ENCODE measurements around the gene TRIM67. TPM values are rescaled to one million over a fixed set of nuclear protein-coding genes. Genes with fewer than 3 reads are reported as not detected.

TRIM67 gene
- total and polyA plus RNA-seq, 7 experiments from 2014 or later, result 0.02 TPM; not detected in 6

DNA sequence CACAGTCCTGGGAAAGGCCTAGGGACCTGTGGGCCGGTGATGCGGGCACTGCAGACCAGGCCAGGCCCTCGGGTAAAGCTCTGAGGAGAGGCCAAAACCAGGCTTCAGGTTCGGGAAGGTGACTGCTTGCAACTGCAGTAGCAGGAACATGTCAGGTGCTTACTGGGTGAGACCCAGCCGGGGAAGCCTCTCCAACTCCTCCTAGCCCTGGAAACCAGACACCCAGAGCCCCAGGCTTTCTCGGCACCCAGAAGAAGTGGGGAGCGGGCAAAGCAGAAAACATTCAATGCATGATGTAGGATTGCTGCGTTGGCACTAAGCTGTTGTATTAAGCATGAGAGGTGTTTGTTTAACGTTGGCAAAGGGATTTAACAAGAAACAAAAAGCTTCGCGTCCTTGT is 58.9 kb downstream of the TRIM67 start:
- no peak overlapping the region for H3K4me3 ChIP-seq (ENCODE audit: low read length)
- ATAC-seq (no peak), DNase-seq (no peak)
- H3K4me3 Mint-ChIP-seq, result no peak overlapping the region
- H3K27me3 Mint-ChIP-seq, result peaks cover 0 to 4% (median 0%) of the 10 kb centered on the region in 5 donors
- H3K27ac Mint-ChIP-seq, result no peak overlapping the region
- peaks cover 0 to 4% (median 0%) of the 10 kb centered on the region in 7 donors for H3K4me1 Mint-ChIP-seq
- no peaks in the 10 kb centered on the region for H3K27me3 ChIP-seq (ENCODE audit: control insufficient read depth in 2 of 2, insufficient read depth in 2 of 2, low read length in 2 of 2)
- H3K36me3 Mint-ChIP-seq, result peaks cover 0 to 19% (median 10%) of the 10 kb centered on the region in 5 donors
- peaks cover 6 to 26% (median 11%) of the 10 kb centered on the region in 3 experiments for H3K36me3 ChIP-seq (ENCODE audit: control insufficient read depth in 2 of 3, insufficient read depth in 3 of 3, low read length in 3 of 3)
- no peak overlapping the region for H3K27ac ChIP-seq (ENCODE audit: low read depth, low read length)
- ChIA-PET CTCF (no interaction called here), POLR2A (interaction anchor here (0.6 kb wide), 1 partner anchor 1954 kb away, joined by 3 read pairs; no protein-coding TSS in a partner anchor)
- H3K9me3 ChIP-seq (ENCODE audit: control insufficient read depth in 2 of 3, low read length in 3 of 3), result no peaks in the 10 kb centered on the region
- H3K9me3 Mint-ChIP-seq, result no peaks in the 10 kb centered on the region
- intact Hi-C loops (cut with micrococcal nuclease), result no loop called here
- no peaks in the 10 kb centered on the region for H3K4me1 ChIP-seq (ENCODE audit: control insufficient read depth in 2 of 2, insufficient read depth in 2 of 2, low read length in 2 of 2)

DNA sequence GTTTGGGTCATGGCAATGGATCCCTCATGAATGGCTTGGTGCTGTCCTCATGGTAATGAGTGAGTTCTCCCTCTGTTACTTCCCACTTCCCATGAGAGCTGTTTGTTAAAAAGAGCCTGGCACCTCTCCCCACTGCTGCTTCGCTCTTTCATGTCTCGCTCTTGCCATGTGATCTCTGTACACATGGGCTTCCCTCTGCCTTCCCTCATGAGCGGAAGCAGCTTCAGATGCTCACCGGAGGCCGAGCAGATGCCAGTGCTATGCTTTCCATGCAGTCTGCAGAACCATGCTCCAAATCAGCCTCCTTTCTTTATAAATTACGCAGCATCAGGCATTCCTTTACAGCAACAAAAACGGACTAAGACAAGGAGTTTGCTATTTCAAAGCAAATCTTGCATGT is 64.3 kb downstream of the TRIM67 start:
- Histone ChIP-seq H3K27me3 (ENCODE audit: control insufficient read depth in 2 of 2, insufficient read depth in 2 of 2, low read length in 2 of 2) (no peaks in the 10 kb centered on the region), H3K4me1 (ENCODE audit: control insufficient read depth in 2 of 2, insufficient read depth in 2 of 2, low read length in 2 of 2) (peaks cover 0 to 6% of the 10 kb centered on the region in 2 donors), H3K27ac (ENCODE audit: low read depth, low read length) (no peak overlapping the region), H3K9me3 (ENCODE audit: control insufficient read depth in 2 of 3, low read length in 3 of 3) (no peaks in the 10 kb centered on the region), H3K4me3 (ENCODE audit: low read length) (no peak overlapping the region), H3K36me3 (ENCODE audit: control insufficient read depth in 2 of 3, insufficient read depth in 3 of 3, low read length in 3 of 3) (peaks cover 6 to 59% (median 23%) of the 10 kb centered on the region in 3 experiments)
- POLR2A ChIA-PET, result no interaction called here
- Mint-ChIP-seq H3K4me1 (peaks cover 0 to 21% (median 16%) of the 10 kb centered on the region in 7 donors), H3K27me3 (no peaks in the 10 kb centered on the region), H3K27ac (peak overlapping the region in 1 of 9 donors; percentile 72), H3K36me3 (peaks cover 8 to 42% (median 31%) of the 10 kb centered on the region in 5 donors), H3K9me3 (no peaks in the 10 kb centered on the region), H3K4me3 (no peak overlapping the region)
- CTCF ChIA-PET, result no interaction called here
- ATAC-seq (no peak), DNase-seq (no peak)
- intact Hi-C loops (cut with micrococcal nuclease), result no loop called here

DNA sequence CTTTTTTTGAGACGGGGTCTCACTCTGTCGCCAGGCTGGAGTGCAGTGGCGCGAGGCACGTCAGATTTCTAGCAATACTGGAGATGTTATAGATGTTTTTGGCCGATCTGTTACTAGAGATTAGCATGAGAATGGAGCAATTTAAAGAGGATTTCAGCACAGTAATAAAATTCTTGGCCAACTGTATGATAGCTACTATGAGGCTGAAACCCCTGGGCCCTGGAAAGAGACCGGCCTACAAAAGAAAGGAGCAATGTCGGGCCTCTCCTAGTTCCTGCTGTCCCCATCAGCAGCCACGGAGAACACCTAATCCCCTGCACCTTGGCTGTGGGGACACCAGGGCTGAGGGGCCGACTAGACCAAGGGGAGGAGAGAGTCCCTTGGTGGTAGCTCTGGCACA is 69.7 kb downstream of the TRIM67 start:
- H3K4me1 ChIP-seq (ENCODE audit: control insufficient read depth in 2 of 2, insufficient read depth in 2 of 2, low read length in 2 of 2), result peaks cover 0 to 7% of the 10 kb centered on the region in 2 donors
- intact Hi-C loops (cut with micrococcal nuclease), result no loop called here
- ATAC-seq (no peak), DNase-seq (no peak)
- H3K36me3 ChIP-seq (ENCODE audit: control insufficient read depth in 2 of 3, insufficient read depth in 3 of 3, low read length in 3 of 3), result peaks cover 0 to 47% (median 5%) of the 10 kb centered on the region in 3 experiments
- H3K27ac Mint-ChIP-seq, result peak overlapping the region in 1 of 9 donors; percentile 24
- peaks cover 9 to 32% (median 25%) of the 10 kb centered on the region in 5 donors for H3K36me3 Mint-ChIP-seq
- no peak overlapping the region for H3K27ac ChIP-seq (ENCODE audit: low read depth, low read length)
- no peak overlapping the region for H3K4me3 ChIP-seq (ENCODE audit: low read length)
- H3K9me3 ChIP-seq (ENCODE audit: control insufficient read depth in 2 of 3, low read length in 3 of 3), result no peaks in the 10 kb centered on the region
- no peaks in the 10 kb centered on the region for H3K27me3 ChIP-seq (ENCODE audit: control insufficient read depth in 2 of 2, insufficient read depth in 2 of 2, low read length in 2 of 2)
- H3K27me3 Mint-ChIP-seq, result no peaks in the 10 kb centered on the region
- ChIA-PET POLR2A (interaction anchor here (1.1 kb wide), 1 partner anchor 11 kb away, joined by 3 read pairs; no protein-coding TSS in a partner anchor), CTCF (no interaction called here)
- H3K9me3 Mint-ChIP-seq, result no peaks in the 10 kb centered on the region
- no peak overlapping the region for H3K4me3 Mint-ChIP-seq
- peaks cover 26 to 56% (median 51%) of the 10 kb centered on the region in 7 donors for H3K4me1 Mint-ChIP-seq

DNA sequence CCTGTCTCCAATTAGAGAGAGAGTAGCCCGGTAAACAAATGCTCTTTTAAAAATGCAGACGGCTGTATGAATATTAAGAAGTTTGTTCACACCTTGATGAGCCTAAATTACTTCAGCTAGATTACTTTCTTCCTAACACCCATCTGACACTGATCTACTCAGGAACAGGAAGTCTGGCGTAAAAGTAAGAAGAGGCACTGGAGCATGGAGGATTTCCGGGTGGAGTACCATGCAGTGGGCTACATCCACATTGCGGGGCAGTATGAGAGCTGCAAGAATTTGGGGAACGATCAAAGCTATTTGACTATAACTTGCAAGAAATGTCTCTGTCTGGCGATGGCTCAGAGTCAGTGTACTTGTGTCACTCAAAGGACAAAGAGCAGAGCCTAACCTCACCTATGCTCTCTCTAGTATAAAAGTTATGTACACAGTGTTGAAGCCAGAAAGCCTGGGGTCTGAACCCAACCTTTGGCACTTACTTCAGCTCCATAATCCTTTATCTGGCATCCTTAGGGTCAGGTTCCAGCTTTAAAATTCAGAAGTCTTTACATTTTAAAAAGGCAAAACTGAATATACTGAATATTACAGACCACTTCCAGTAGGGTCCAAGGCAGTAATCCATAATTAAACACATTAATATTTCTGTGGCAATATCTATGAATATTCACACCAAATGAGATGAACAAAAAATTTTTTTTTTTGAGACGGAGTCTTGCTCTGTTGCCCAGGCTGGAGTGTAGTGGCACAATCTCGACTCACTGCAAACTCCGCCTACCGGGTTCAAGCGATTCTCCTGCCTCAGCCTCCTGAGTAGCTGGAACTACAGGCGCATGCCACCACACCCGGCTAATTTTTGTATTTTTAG is 71.2 kb downstream of the TRIM67 start:
- intact Hi-C loops (cut with micrococcal nuclease), result no loop called here
- Mint-ChIP-seq H3K36me3 (peaks cover 5 to 31% (median 26%) of the 10 kb centered on the region in 5 donors), H3K9me3 (no peaks in the 10 kb centered on the region), H3K4me3 (no peak overlapping the region), H3K27me3 (no peaks in the 10 kb centered on the region), H3K4me1 (peaks cover 36 to 68% (median 64%) of the 10 kb centered on the region in 7 donors), H3K27ac (peak overlapping the region in 2 of 9 donors; percentile 7 to 37)
- no peak overlapping the region for H3K4me3 ChIP-seq (ENCODE audit: low read length)
- ATAC-seq (no peak), DNase-seq (no peak)
- POLR2A ChIA-PET, result interaction anchor here (0.5 kb wide), 1 partner anchor 252 kb away, joined by 3 read pairs; no protein-coding TSS in a partner anchor
- H3K27me3 ChIP-seq (ENCODE audit: control insufficient read depth in 2 of 2, insufficient read depth in 2 of 2, low read length in 2 of 2), result no peaks in the 10 kb centered on the region
- no peak overlapping the region for H3K27ac ChIP-seq (ENCODE audit: low read depth, low read length)
- H3K36me3 ChIP-seq (ENCODE audit: control insufficient read depth in 2 of 3, insufficient read depth in 3 of 3, low read length in 3 of 3), result peaks cover 0 to 51% (median 3%) of the 10 kb centered on the region in 3 experiments
- peaks cover 0 to 20% of the 10 kb centered on the region in 2 donors for H3K4me1 ChIP-seq (ENCODE audit: control insufficient read depth in 2 of 2, insufficient read depth in 2 of 2, low read length in 2 of 2)
- no peaks in the 10 kb centered on the region for H3K9me3 ChIP-seq (ENCODE audit: control insufficient read depth in 2 of 3, low read length in 3 of 3)
- CTCF ChIA-PET, result no interaction called here

DNA sequence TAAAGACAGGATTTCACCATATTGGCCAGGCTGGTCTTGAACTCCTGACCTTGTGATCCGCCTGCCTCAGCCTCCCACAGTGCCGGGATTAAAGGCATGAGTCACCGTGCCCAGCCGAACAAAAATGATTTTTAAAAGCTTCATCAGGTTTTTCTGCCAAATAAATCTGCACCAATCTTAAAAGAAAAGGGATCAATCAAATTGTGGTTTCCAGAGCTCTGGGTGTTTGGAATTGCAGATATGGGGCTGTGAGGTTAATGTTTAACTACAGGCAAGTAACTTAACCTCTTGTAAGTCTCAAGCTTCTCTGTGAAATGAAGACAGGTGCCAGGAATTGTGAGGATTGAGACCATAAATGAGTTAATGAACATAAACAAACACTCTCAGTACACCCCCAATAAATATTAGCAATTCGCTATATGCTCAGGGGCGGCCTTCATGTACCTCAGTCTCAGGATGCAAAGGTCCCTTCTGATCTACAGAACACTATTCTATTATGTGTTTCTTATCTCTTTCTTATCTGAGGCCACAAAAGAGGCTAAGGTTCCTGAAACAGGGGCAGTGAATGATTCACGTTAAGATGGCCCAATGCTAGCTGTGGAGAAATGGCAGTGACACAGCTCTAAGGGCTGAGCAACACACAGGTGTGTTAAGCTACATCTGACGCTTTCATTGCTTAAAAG is 72.0 kb downstream of the TRIM67 start:
- POLR2A ChIA-PET, result interaction anchor here (1.7 kb wide), 1 partner anchor 9 kb away, joined by 3 read pairs; no protein-coding TSS in a partner anchor
- intact Hi-C loops (cut with micrococcal nuclease), result no loop called here
- Mint-ChIP-seq H3K27ac (no peak overlapping the region), H3K27me3 (no peaks in the 10 kb centered on the region), H3K4me3 (no peak overlapping the region), H3K4me1 (peaks cover 41 to 75% (median 70%) of the 10 kb centered on the region in 7 donors), H3K9me3 (no peaks in the 10 kb centered on the region), H3K36me3 (peaks cover 10 to 36% (median 31%) of the 10 kb centered on the region in 5 donors)
- no peak overlapping the region for H3K27ac ChIP-seq (ENCODE audit: low read depth, low read length)
- no peak overlapping the region for H3K4me3 ChIP-seq (ENCODE audit: low read length)
- ATAC-seq (no peak), DNase-seq (no peak)
- H3K27me3 ChIP-seq (ENCODE audit: control insufficient read depth in 2 of 2, insufficient read depth in 2 of 2, low read length in 2 of 2), result no peaks in the 10 kb centered on the region
- no peaks in the 10 kb centered on the region for H3K9me3 ChIP-seq (ENCODE audit: control insufficient read depth in 2 of 3, low read length in 3 of 3)
- peaks cover 0 to 54% (median 8%) of the 10 kb centered on the region in 3 experiments for H3K36me3 ChIP-seq (ENCODE audit: control insufficient read depth in 2 of 3, insufficient read depth in 3 of 3, low read length in 3 of 3)
- peaks cover 0 to 20% of the 10 kb centered on the region in 2 donors for H3K4me1 ChIP-seq (ENCODE audit: control insufficient read depth in 2 of 2, insufficient read depth in 2 of 2, low read length in 2 of 2)
- CTCF ChIA-PET, result no interaction called here

DNA sequence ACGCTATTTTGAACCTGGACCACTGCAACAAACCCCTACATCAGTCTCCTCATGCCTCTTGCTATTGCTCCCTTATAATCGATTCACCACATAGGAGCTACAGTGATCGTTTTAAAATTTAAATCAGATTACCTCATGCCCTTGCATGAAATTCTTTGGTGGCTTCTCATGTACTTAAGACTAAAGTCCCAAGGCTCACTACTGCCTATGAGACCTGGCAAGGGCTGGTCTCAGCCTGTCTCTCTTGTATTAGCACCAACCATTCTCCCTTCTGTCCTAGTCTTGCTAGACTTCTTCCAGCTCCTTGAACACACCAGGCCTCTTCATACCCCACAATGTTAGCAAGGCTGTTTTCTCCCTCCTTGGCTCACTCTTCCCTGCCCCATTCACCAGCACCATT is 72.6 kb downstream of the TRIM67 start:
- Histone ChIP-seq H3K9me3 (ENCODE audit: control insufficient read depth in 2 of 3, low read length in 3 of 3) (no peaks in the 10 kb centered on the region), H3K36me3 (ENCODE audit: control insufficient read depth in 2 of 3, insufficient read depth in 3 of 3, low read length in 3 of 3) (peaks cover 0 to 54% (median 8%) of the 10 kb centered on the region in 3 experiments), H3K27me3 (ENCODE audit: control insufficient read depth in 2 of 2, insufficient read depth in 2 of 2, low read length in 2 of 2) (no peaks in the 10 kb centered on the region), H3K27ac (ENCODE audit: low read depth, low read length) (no peak overlapping the region), H3K4me1 (ENCODE audit: control insufficient read depth in 2 of 2, insufficient read depth in 2 of 2, low read length in 2 of 2) (peaks cover 0 to 21% of the 10 kb centered on the region in 2 donors), H3K4me3 (ENCODE audit: low read length) (no peak overlapping the region)
- Mint-ChIP-seq H3K36me3 (peaks cover 14 to 38% (median 34%) of the 10 kb centered on the region in 5 donors), H3K4me1 (peaks cover 44 to 79% (median 75%) of the 10 kb centered on the region in 7 donors), H3K27me3 (no peaks in the 10 kb centered on the region), H3K4me3 (no peak overlapping the region), H3K9me3 (no peaks in the 10 kb centered on the region), H3K27ac (peak overlapping the region in 1 of 9 donors; percentile 26)
- ChIA-PET POLR2A (interaction anchor here (0.6 to 1.7 kb wide), 2 partner anchors 9 to 16 kb away, joined by 3 read pairs; no protein-coding TSS in a partner anchor), CTCF (no interaction called here)
- DNase-seq, result no peak
- intact Hi-C loops (cut with micrococcal nuclease), result no loop called here
- no peak for ATAC-seq
